Measurements from ENCODE around the gene RGL1. TPM values are rescaled to one million over a fixed set of nuclear protein-coding genes. Genes with fewer than 3 reads are reported as not detected.
"Not testable (repeated sequence)": the region's sequence is repeated elsewhere in the genome, so short reads cannot be mapped to it uniquely, and the experiment has no call there.

Gene RGL1
- total RNA-seq, 1 experiment from 2014 or later = 0.92 TPM

DNA sequence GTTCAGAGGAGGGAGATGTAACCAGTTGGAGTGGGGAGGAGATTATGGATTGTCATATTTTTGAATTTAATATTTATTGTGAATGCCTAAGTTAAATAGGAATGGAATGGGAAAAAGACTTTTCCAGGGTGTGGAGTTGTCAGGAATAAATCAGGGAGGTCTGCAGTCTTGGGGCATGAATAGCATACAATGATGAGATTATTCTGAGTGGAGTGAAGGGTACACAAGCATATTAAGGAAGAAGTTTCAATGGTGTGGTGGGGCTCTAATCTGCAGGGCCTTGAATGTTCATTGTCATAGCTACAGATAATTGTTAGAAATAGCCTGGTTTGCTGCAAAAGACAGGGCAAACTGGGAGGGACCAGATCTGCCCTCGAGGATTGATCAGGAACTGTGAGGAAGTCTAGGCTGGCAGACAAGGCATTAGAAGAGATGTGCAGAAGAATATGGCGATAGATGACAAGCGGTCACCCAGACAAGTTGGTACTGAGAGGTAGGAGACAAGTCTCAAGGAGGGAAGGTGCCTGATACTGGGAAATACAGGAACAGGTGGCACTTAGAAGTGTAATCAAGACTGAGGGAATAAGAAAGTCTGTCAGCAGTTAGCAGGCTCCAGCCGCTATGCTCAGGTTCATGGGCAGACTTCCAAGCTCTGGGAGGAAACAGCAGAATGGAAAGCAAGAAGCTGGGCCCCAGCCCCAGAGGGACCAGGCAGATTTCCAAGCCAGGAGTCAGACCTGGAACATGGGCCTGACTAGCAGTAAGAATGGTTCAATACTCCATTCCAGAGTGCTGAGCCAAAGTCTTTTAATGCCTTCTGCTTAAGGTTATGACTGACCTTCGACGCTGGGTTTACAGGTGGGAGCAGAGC, 20.9 kb upstream of the RGL1 start:
- no peak for TF ChIP-seq SIN3A (IDR thresholded peaks at IDR 0.05; ENCODE audit: borderline replicate concordance, insufficient read depth, low read depth, low read length)
- no peak for TF ChIP-seq TCF7L2 (IDR thresholded peaks at IDR 0.05; ENCODE audit: low read depth, low read length)
- TF ChIP-seq CTCF (IDR thresholded peaks at IDR 0.05) = no peak
- TF ChIP-seq POLR2AphosphoS5 (IDR thresholded peaks at IDR 0.05; ENCODE audit: low read depth, low read length) = no peak
- TF ChIP-seq, protein P1, sequence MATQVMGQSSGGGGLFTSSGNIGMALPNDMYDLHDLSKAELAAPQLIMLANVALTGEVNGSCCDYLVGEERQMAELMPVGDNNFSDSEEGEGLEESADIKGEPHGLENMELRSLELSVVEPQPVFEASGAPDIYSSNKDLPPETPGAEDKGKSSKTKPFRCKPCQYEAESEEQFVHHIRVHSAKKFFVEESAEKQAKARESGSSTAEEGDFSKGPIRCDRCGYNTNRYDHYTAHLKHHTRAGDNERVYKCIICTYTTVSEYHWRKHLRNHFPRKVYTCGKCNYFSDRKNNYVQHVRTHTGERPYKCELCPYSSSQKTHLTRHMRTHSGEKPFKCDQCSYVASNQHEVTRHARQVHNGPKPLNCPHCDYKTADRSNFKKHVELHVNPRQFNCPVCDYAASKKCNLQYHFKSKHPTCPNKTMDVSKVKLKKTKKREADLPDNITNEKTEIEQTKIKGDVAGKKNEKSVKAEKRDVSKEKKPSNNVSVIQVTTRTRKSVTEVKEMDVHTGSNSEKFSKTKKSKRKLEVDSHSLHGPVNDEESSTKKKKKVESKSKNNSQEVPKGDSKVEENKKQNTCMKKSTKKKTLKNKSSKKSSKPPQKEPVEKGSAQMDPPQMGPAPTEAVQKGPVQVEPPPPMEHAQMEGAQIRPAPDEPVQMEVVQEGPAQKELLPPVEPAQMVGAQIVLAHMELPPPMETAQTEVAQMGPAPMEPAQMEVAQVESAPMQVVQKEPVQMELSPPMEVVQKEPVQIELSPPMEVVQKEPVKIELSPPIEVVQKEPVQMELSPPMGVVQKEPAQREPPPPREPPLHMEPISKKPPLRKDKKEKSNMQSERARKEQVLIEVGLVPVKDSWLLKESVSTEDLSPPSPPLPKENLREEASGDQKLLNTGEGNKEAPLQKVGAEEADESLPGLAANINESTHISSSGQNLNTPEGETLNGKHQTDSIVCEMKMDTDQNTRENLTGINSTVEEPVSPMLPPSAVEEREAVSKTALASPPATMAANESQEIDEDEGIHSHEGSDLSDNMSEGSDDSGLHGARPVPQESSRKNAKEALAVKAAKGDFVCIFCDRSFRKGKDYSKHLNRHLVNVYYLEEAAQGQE (IDR thresholded peaks at IDR 0.05; ENCODE audit: insufficient read depth in 1 of 2, low read depth in 2 of 2, low read length in 1 of 2) = no peak
- H3K4me1 ChIP-seq (ENCODE audit: control insufficient read depth, insufficient read depth, low read length) = no peaks in the 10 kb centered on the region
- DNase-seq (ENCODE audit: low read depth, low spot score) (no peak), ATAC-seq (no peak)
- intact Hi-C loops (cut with micrococcal nuclease; ENCODE audit: unreplicated experiment) = no loop called here
- H3K9me3 ChIP-seq (ENCODE audit: control insufficient read depth, insufficient read depth, low read depth, low read length) = no peaks in the 10 kb centered on the region
- BruUV-seq (replicated peaks) = no TSS peak
- no peaks in the 10 kb centered on the region for H3K27me3 ChIP-seq (ENCODE audit: control insufficient read depth, insufficient read depth, low read length)
- no peaks in the 10 kb centered on the region for H3K36me3 ChIP-seq (ENCODE audit: control insufficient read depth, insufficient read depth, low read length)
- H3K27ac ChIP-seq (ENCODE audit: low read length) = no peak overlapping the region
- H3K4me3 ChIP-seq (ENCODE audit: low read depth in 2 of 2, low read length in 2 of 2) = no peak overlapping the region
- in situ Hi-C loops (cut with HindIII; ENCODE audit: low pct_unique_long_range_greater_than_20kb, low sequenced_read_pairs) = no loop called here
- ChIA-PET CTCF (no interaction called here), POLR2A (no interaction called here)

- POLR2A ChIA-PET; H3K27me3 ChIP-seq (ENCODE audit: control insufficient read depth, insufficient read depth, low read length); H3K4me3 ChIP-seq (ENCODE audit: low read depth in 2 of 2, low read length in 2 of 2); H3K36me3 ChIP-seq (ENCODE audit: control insufficient read depth, insufficient read depth, low read length); H3K27ac ChIP-seq (ENCODE audit: low read length); in situ Hi-C loops (cut with HindIII; ENCODE audit: low pct_unique_long_range_greater_than_20kb, low sequenced_read_pairs); H3K4me1 ChIP-seq (ENCODE audit: control insufficient read depth, insufficient read depth, low read length); DNase-seq (ENCODE audit: low read depth, low spot score); BruUV-seq (replicated peaks); CTCF ChIA-PET; ATAC-seq; H3K9me3 ChIP-seq (ENCODE audit: control insufficient read depth, insufficient read depth, low read depth, low read length); intact Hi-C loops (cut with micrococcal nuclease; ENCODE audit: unreplicated experiment): not testable (repeated sequence)
Observed at GRCh38 chr1:183785921-183786320, 19.0 kb upstream of the RGL1 start.

- no peak for TF ChIP-seq CTCF (IDR thresholded peaks at IDR 0.05)
- TF ChIP-seq TCF7L2 (IDR thresholded peaks at IDR 0.05; ENCODE audit: low read depth, low read length) = no peak
- TF ChIP-seq SIN3A (IDR thresholded peaks at IDR 0.05; ENCODE audit: borderline replicate concordance, insufficient read depth, low read depth, low read length) = no peak
- TF ChIP-seq, protein P1 (IDR thresholded peaks at IDR 0.05; ENCODE audit: insufficient read depth in 1 of 2, low read depth in 2 of 2, low read length in 1 of 2) = no peak
- no peak for TF ChIP-seq POLR2AphosphoS5 (IDR thresholded peaks at IDR 0.05; ENCODE audit: low read depth, low read length)
- no peaks in the 10 kb centered on the region for H3K4me1 ChIP-seq (ENCODE audit: control insufficient read depth, insufficient read depth, low read length)
- H3K4me3 ChIP-seq (ENCODE audit: low read depth in 2 of 2, low read length in 2 of 2) = no peak overlapping the region
- CTCF ChIA-PET = no interaction called here
- no TSS peak for BruUV-seq (replicated peaks)
- intact Hi-C loops (cut with micrococcal nuclease; ENCODE audit: unreplicated experiment) (no loop called here), in situ Hi-C loops (cut with HindIII; ENCODE audit: low pct_unique_long_range_greater_than_20kb, low sequenced_read_pairs) (no loop called here)
- no peak for ATAC-seq
- H3K27ac ChIP-seq (ENCODE audit: low read length) = no peak overlapping the region
- no peaks in the 10 kb centered on the region for H3K36me3 ChIP-seq (ENCODE audit: control insufficient read depth, insufficient read depth, low read length)
- POLR2A ChIA-PET = no interaction called here
- H3K27me3 ChIP-seq (ENCODE audit: control insufficient read depth, insufficient read depth, low read length) = no peaks in the 10 kb centered on the region
- no peaks in the 10 kb centered on the region for H3K9me3 ChIP-seq (ENCODE audit: control insufficient read depth, insufficient read depth, low read depth, low read length)
- no peak for DNase-seq (ENCODE audit: low read depth, low spot score)
Observed at GRCh38 chr1:183787704-183788103, 17.2 kb upstream of the RGL1 start.
